H9 (cell line): Measurements from ENCODE around the gene DNLZ. TPM values are rescaled to one million over a fixed set of nuclear protein-coding genes. Genes with fewer than 3 reads are reported as not detected.

Source experiments
- DNase-seq: peaks from one replicate; pipeline ENCODE4 v3.0.0-alpha.2; 2017
- H2AFZ ChIP-seq: one replicate; pipeline ENCODE4 v1.6.1; 2013; ENCODE audit warnings: mild to moderate bottlenecking, low read length, control low read depth, moderate library complexity
- H2AK5ac ChIP-seq: 2 replicates; pipeline ENCODE4 v1.6.1; 2013; ENCODE audit warnings: low read length, control low read depth, mixed read lengths; ENCODE audit not compliant: insufficient read length
- H2BK120ac ChIP-seq: one replicate; pipeline ENCODE4 v1.6.1; 2013; ENCODE audit warnings: low read depth, mild to moderate bottlenecking, low read length, control low read depth, inconsistent platforms; ENCODE audit not compliant: poor library complexity, severe bottlenecking
- H2BK12ac ChIP-seq: 2 replicates; pipeline ENCODE4 v1.6.1; 2013; ENCODE audit warnings: low read length, control low read depth, mixed read lengths, low read depth; ENCODE audit not compliant: insufficient read length
- H2BK15ac ChIP-seq: 2 replicates; pipeline ENCODE4 v1.6.1; 2013; ENCODE audit warnings: low read depth, low read length, control low read depth
- H2BK20ac ChIP-seq: one replicate; pipeline ENCODE4 v1.6.1; 2013; ENCODE audit warnings: low read depth, mild to moderate bottlenecking, low read length, control low read depth, inconsistent platforms; ENCODE audit not compliant: poor library complexity, severe bottlenecking
- H2BK5ac ChIP-seq: 2 replicates; pipeline ENCODE4 v1.6.1; 2013; ENCODE audit warnings: low read length, control low read depth, mixed read lengths; ENCODE audit not compliant: insufficient read length
- H3K14ac ChIP-seq: 2 replicates; pipeline ENCODE4 v1.6.1; 2013; ENCODE audit warnings: low read length, control low read depth; ENCODE audit not compliant: insufficient read depth
- H3K18ac ChIP-seq: 2 replicates; pipeline ENCODE4 v1.6.1; 2013; ENCODE audit warnings: low read depth, mild to moderate bottlenecking, mixed read lengths, low read length, control low read depth; ENCODE audit not compliant: insufficient read length
- H3K23ac ChIP-seq: 2 replicates; pipeline ENCODE4 v1.6.1; 2013; ENCODE audit warnings: low read length, control low read depth, mixed read lengths, low read depth; ENCODE audit not compliant: insufficient read length
- H3K23me2 ChIP-seq: 2 replicates; pipeline ENCODE4 v1.6.1; 2013; ENCODE audit warnings: low read depth, mild to moderate bottlenecking, mixed read lengths, low read length, control low read depth; ENCODE audit not compliant: insufficient read length, poor library complexity, severe bottlenecking
- H3K27ac ChIP-seq: 2 replicates; pipeline ENCODE4 v1.5.1; 2013; ENCODE audit warnings: low read length, control low read depth, mixed read lengths, low read depth; ENCODE audit not compliant: insufficient read length
- H3K27me3 ChIP-seq: 2 replicates; pipeline ENCODE4 v1.6.1; 2013; ENCODE audit warnings: low read length, control low read depth, inconsistent platforms; ENCODE audit not compliant: insufficient read depth
- H3K4ac ChIP-seq: 2 replicates; pipeline ENCODE4 v1.6.1; 2013; ENCODE audit warnings: low read depth, mild to moderate bottlenecking, control low read depth, inconsistent platforms, low read length, moderate library complexity
- H3K4me1 ChIP-seq: 2 replicates; pipeline ENCODE4 v1.6.1; 2013; ENCODE audit warnings: low read length, control low read depth, inconsistent platforms; ENCODE audit not compliant: insufficient read depth
- H3K4me2 ChIP-seq: 2 replicates; pipeline ENCODE4 v1.6.1; 2013; ENCODE audit warnings: low read length, control low read depth, mixed read lengths; ENCODE audit not compliant: insufficient read length, insufficient read depth
- H3K56ac ChIP-seq: 2 replicates; pipeline ENCODE4 v1.6.1; 2013; ENCODE audit warnings: low read depth, mild to moderate bottlenecking, mixed read lengths, low read length, control low read depth; ENCODE audit not compliant: insufficient read length
- H3K79me1 ChIP-seq: 2 replicates; pipeline ENCODE4 v1.6.1; 2013; ENCODE audit warnings: low read depth, mild to moderate bottlenecking, moderate library complexity, low read length, control low read depth, inconsistent platforms; ENCODE audit not compliant: insufficient read depth, poor library complexity, severe bottlenecking
- H3K79me2 ChIP-seq: 2 replicates; pipeline ENCODE4 v1.6.1; 2013; ENCODE audit warnings: low read length, control low read depth, inconsistent platforms; ENCODE audit not compliant: insufficient read depth
- H3K9ac ChIP-seq: 2 replicates; pipeline ENCODE4 v1.6.1; 2013; ENCODE audit warnings: low read length, control low read depth, mixed read lengths; ENCODE audit not compliant: insufficient read length; ENCODE audit errors: extremely low read depth
- H3K9me3 ChIP-seq: one replicate; pipeline ENCODE4 v1.6.1; 2013; ENCODE audit warnings: low read depth, low read length, inconsistent platforms; ENCODE audit not compliant: control insufficient read depth
- H3T11ph ChIP-seq: one replicate; pipeline ENCODE4 v1.6.1; 2013; ENCODE audit warnings: mild to moderate bottlenecking, low read length, control low read depth, inconsistent platforms
- H4K20me1 ChIP-seq: one replicate; pipeline ENCODE4 v1.6.1; 2013; ENCODE audit not compliant: control insufficient read depth, insufficient read length, insufficient read depth
- H4K5ac ChIP-seq: 2 replicates; pipeline ENCODE4 v1.6.1; 2013; ENCODE audit warnings: low read depth, mild to moderate bottlenecking, mixed read lengths, low read length, control low read depth; ENCODE audit not compliant: insufficient read length
- H4K8ac ChIP-seq: replicated peaks from 2 replicates; pipeline ENCODE4 v1.6.1; 2013; ENCODE audit warnings: low read length, control low read depth, mixed read lengths, low read depth; ENCODE audit not compliant: insufficient read length
- H4K91ac ChIP-seq: 2 replicates; pipeline ENCODE4 v1.6.1; 2013; ENCODE audit warnings: low read depth, mild to moderate bottlenecking, moderate library complexity, mixed read lengths, low read length, control low read depth; ENCODE audit not compliant: insufficient read length
- H3K27ac Mint-ChIP-seq, 3 experiments: 2 replicates in 2 of 3; 3 replicates in 1 of 3; pipeline ENCODE4 v1.8.0; 2020 to 2021; ENCODE audit warnings: mixed read lengths in 3 of 3, mild to moderate bottlenecking in 1 of 3, moderate library complexity in 1 of 3
- H3K27me3 Mint-ChIP-seq: 2 replicates; pipeline ENCODE4 v1.8.0; 2021; ENCODE audit warnings: low read depth, mild to moderate bottlenecking, moderate library complexity, mixed read lengths
- H3K36me3 Mint-ChIP-seq, 3 experiments: 2 replicates in 2 of 3; 3 replicates in 1 of 3; pipeline ENCODE4 v1.8.0; 2020 to 2021; ENCODE audit warnings: low read depth in 3 of 3, mixed read lengths in 3 of 3; ENCODE audit not compliant: insufficient read depth in 1 of 3
- H3K4me1 Mint-ChIP-seq, 2 experiments: 2 replicates each; pipeline ENCODE4 v1.8.0; 2020; ENCODE audit warnings: mixed read lengths in 2 of 2
- H3K4me3 Mint-ChIP-seq, 2 experiments: 2 replicates in 1 of 2; 3 replicates in 1 of 2; pipeline ENCODE4 v1.8.0; 2020 to 2021; ENCODE audit warnings: mild to moderate bottlenecking in 2 of 2, mixed read lengths in 2 of 2, moderate library complexity in 1 of 2
- H3K9me3 Mint-ChIP-seq, 2 experiments: 2 replicates in 1 of 2; 3 replicates in 1 of 2; pipeline ENCODE4 v1.8.0; 2020; ENCODE audit warnings: mild to moderate bottlenecking in 2 of 2, mixed read lengths in 2 of 2, moderate library complexity in 1 of 2
- CTCF ChIP-seq: fragments of 200-600 bp; sonication (generic); conservative IDR thresholded peaks from 3 replicates; pipeline ENCODE4 v1.8.0; 2021; ENCODE audit warnings: antibody characterized with exemption, mild to moderate bottlenecking
- WGBS: extraction: QIAGEN DNeasy Blood & Tissue Kit; methylation state at CpG from one replicate; pipeline ENCODE4 v1.1.7; 2013; ENCODE audit warnings: missing lambda C conversion rate, low lambda C conversion rate, mixed read lengths; ENCODE audit not compliant: insufficient read length; ENCODE audit errors: extremely low coverage; 5-methylcytosine and 5-hydroxymethylcytosine counted together
- total RNA-seq: library from RNA; stranded (reverse); gene quantifications from 2 replicates; pipeline ENCODE4 v1.2.1, GENCODE V29; 2021

DNLZ gene
- total RNA-seq, 1 experiment from 2014 or later = 24.8 TPM

- no peak overlapping the region for H2BK12ac ChIP-seq
- H3K23ac ChIP-seq = no peak overlapping the region
- H3K18ac ChIP-seq = no peak overlapping the region
- no peak overlapping the region for H2AK5ac ChIP-seq
- WGBS = no CpG with 5 or more reads among the region's 14 CpGs
- no peak overlapping the region for H4K91ac ChIP-seq
- no peak for DNase-seq
- no peaks in the 10 kb centered on the region for H3K9me3 ChIP-seq
- H3K79me1 ChIP-seq = no peaks in the 10 kb centered on the region
- no peak overlapping the region for H3K56ac ChIP-seq
- no peak for TF ChIP-seq CTCF
- H2BK20ac ChIP-seq = no peak overlapping the region
- no peak overlapping the region for H2BK120ac ChIP-seq
- no peak overlapping the region for H2BK15ac ChIP-seq
- Mint-ChIP-seq H3K27ac (no peak overlapping the region), H3K36me3 (no peaks in the 10 kb centered on the region), H3K27me3 (no peaks in the 10 kb centered on the region), H3K9me3 (no peaks in the 10 kb centered on the region), H3K4me3 (no peak overlapping the region), H3K4me1 (peaks cover 0 to 13% of the 10 kb centered on the region in 2 experiments; a peak in 2 of 4 replicates)
- no peaks in the 10 kb centered on the region for H3K79me2 ChIP-seq
- no peak overlapping the region for H4K8ac ChIP-seq
- H2BK5ac ChIP-seq = no peak overlapping the region
- H3K27ac ChIP-seq = no peak overlapping the region
- no peak overlapping the region; the same call in 1 of the 2 replicates for H3K14ac ChIP-seq
- no peaks in the 10 kb centered on the region for H3K23me2 ChIP-seq
- H3K4me2 ChIP-seq = no peak overlapping the region
- no peak overlapping the region for H4K5ac ChIP-seq
- H3K4ac ChIP-seq = no peak overlapping the region
- H4K20me1 ChIP-seq = no peaks in the 10 kb centered on the region
- no peak overlapping the region for H2AFZ ChIP-seq
- H3K27me3 ChIP-seq = no peaks in the 10 kb centered on the region
- no peak overlapping the region for H3K9ac ChIP-seq
- H3T11ph ChIP-seq = no peak overlapping the region
- H3K4me1 ChIP-seq = no peaks in the 10 kb centered on the region
Observed at GRCh38 chr9:136348691-136349090, 14.9 kb downstream of the DNLZ start.
